Measurements from ENCODE around the gene CCR5.
"Not testable (repeated sequence)": the region's sequence is repeated elsewhere in the genome, so short reads cannot be mapped to it uniquely, and the experiment has no call there.

The CCR5 gene

DNA sequence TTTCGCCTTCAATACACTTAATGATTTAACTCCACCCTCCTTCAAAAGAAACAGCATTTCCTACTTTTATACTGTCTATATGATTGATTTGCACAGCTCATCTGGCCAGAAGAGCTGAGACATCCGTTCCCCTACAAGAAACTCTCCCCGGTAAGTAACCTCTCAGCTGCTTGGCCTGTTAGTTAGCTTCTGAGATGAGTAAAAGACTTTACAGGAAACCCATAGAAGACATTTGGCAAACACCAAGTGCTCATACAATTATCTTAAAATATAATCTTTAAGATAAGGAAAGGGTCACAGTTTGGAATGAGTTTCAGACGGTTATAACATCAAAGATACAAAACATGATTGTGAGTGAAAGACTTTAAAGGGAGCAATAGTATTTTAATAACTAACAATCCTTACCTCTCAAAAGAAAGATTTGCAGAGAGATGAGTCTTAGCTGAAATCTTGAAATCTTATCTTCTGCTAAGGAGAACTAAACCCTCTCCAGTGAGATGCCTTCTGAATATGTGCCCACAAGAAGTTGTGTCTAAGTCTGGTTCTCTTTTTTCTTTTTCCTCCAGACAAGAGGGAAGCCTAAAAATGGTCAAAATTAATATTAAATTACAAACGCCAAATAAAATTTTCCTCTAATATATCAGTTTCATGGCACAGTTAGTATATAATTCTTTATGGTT, at the start of gene CCR5:
TSS of gene CCR5 (plus strand) at position 108 of the 680 bp plus-strand sequence. CDS start 1,957 bp downstream, outside the sequence.
- no peak within 1 kb of the TSS for H3K27ac ChIP-seq (ENCODE audit: low read depth, low read length)
- no peaks in the 10 kb centered on the region for H3K4me1 ChIP-seq (ENCODE audit: insufficient read depth, low read length)
- no peaks in the 10 kb centered on the region for H3K27me3 ChIP-seq (ENCODE audit: control insufficient read depth in 1 of 2, insufficient read depth in 2 of 2, low read length in 2 of 2)
- H3K9me3 ChIP-seq (ENCODE audit: low read length), result no peaks in the 10 kb centered on the region
- H3K36me3 ChIP-seq (ENCODE audit: insufficient read depth, low read length), result no peaks in the 10 kb centered on the region
- H3K4me3 ChIP-seq (ENCODE audit: low read depth in 1 of 2, low read length in 2 of 2), result no peak within 1 kb of the TSS
- H3K9ac ChIP-seq (ENCODE audit: low read length), result no peak within 1 kb of the TSS

DNA sequence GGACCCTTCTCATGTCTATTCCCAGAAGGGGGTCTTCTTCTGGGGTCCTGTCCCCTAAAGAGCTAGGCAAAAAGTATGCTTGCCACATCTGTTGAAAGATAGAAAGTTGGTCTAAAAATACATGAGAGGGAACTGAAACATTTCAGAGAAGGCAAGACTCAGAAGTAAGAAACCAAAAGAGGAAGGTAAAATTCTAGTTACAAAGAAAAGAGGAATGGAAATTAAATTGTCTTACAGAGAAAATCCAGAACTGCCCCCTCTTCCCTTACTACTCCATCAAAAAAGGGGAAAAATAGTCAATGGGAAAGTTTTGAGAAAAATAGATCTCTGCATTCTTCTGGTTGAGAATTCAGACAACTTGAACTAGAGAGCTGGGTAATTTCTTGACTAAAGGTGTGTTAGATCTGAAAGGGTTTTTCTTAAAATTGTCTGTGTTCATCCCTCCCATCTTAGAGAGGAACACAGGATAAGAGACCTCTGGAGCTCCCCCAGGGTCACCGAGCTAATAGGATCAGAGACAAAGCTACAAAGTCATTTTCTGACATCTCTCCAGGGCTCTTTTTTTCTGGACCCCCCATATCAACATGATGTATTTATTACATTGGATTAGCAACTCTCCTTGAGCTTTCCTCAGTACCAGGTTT, 49.2 kb upstream of the CCR5 start:
- Histone ChIP-seq H3K27me3 (ENCODE audit: control insufficient read depth in 1 of 2, insufficient read depth in 2 of 2, low read length in 2 of 2) (no peaks in the 10 kb centered on the region), H3K27ac (ENCODE audit: low read depth, low read length) (no peak overlapping the region), H3K9ac (ENCODE audit: low read length) (no peak overlapping the region), H3K9me3 (ENCODE audit: low read length) (no peaks in the 10 kb centered on the region), H3K4me3 (ENCODE audit: low read depth in 1 of 2, low read length in 2 of 2) (no peak overlapping the region), H3K4me1 (ENCODE audit: insufficient read depth, low read length) (no peaks in the 10 kb centered on the region), H3K36me3 (ENCODE audit: insufficient read depth, low read length) (no peaks in the 10 kb centered on the region)

DNA sequence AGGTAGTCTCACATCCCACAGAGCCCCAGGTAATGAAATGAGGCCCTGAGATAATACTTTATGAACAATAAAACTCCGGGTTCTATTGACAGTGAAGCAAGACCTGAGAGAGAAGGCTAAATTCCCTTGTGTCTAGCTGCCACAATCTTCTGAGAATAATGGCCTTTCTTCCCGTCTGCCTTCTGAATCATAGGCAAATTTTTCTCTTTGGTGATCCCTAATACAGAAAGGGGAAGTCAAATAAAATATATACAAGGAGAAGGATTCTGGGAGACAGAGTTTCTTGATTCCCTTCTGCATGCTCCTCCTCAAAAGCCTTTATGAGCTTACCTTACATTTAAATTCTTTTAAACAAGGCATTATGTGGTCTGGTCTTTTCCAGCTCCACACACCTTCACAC, 46.7 kb upstream of the CCR5 start:
- H3K9me3 ChIP-seq (ENCODE audit: low read length), result no peaks in the 10 kb centered on the region
- H3K4me3 ChIP-seq (ENCODE audit: low read depth in 1 of 2, low read length in 2 of 2), result no peak overlapping the region
- no peaks in the 10 kb centered on the region for H3K4me1 ChIP-seq (ENCODE audit: insufficient read depth, low read length)
- no peak overlapping the region for H3K9ac ChIP-seq (ENCODE audit: low read length)
- H3K36me3 ChIP-seq (ENCODE audit: insufficient read depth, low read length), result no peaks in the 10 kb centered on the region
- no peaks in the 10 kb centered on the region for H3K27me3 ChIP-seq (ENCODE audit: control insufficient read depth in 1 of 2, insufficient read depth in 2 of 2, low read length in 2 of 2)
- no peak overlapping the region for H3K27ac ChIP-seq (ENCODE audit: low read depth, low read length)

DNA sequence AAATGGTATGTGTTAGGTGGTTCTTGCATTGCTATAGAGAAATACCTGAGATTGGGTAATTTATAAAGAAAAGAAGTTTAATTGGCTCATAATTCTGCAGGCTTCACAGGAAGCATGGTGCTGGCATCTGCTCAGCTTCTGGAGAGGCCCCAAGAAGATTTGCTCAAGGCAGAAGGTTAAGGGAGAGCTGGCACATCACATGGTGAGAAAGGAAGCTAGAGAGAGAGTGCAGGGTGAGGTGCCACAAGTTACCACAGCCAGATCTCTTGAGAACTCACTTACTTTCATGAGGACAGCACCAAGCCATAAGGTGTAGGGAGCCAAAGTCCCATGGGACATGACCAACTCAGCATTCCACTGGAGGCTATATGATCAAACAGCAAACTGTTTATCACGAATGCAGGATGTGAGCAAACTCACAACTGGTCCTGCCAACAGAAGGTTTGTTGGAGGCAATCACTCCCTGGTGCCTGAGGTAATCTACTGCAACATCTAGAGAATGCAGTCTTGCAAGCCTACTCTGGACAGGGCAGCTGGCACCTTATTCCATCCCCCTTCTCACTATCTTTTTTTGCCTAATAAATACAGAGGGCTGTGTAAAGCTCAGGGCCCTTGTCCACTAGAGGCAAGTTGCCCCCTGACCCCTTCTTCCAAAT, 45.0 kb upstream of the CCR5 start:
- Histone ChIP-seq H3K4me1 (ENCODE audit: insufficient read depth, low read length) (no peaks in the 10 kb centered on the region), H3K27me3 (ENCODE audit: control insufficient read depth in 1 of 2, insufficient read depth in 2 of 2, low read length in 2 of 2) (no peaks in the 10 kb centered on the region), H3K27ac (ENCODE audit: low read depth, low read length) (no peak overlapping the region), H3K4me3 (ENCODE audit: low read depth in 1 of 2, low read length in 2 of 2) (no peak overlapping the region), H3K9me3 (ENCODE audit: low read length) (no peaks in the 10 kb centered on the region), H3K9ac (ENCODE audit: low read length) (no peak overlapping the region), H3K36me3 (ENCODE audit: insufficient read depth, low read length) (no peaks in the 10 kb centered on the region)

DNA sequence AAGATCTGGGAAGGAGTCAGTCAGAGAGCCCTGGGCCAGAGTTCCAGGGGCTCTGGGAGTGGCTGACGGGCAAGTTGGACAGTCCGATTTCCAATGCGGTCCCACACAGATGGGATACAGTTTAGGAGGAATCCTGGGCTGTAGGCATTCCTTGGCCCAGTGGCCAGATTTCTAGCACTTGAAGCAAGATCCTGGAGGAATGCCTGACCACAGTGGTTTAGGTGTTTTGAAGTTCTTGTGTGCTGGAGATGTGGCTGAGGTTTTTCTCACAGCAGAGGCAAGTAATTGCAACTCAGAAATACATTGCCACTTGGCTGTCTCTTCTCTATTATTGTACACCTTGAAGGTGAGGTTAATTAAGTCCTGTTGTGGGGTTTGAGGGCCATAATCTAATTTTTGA, 40.1 kb upstream of the CCR5 start:
- H3K27me3 ChIP-seq (ENCODE audit: control insufficient read depth in 1 of 2, insufficient read depth in 2 of 2, low read length in 2 of 2); H3K36me3 ChIP-seq (ENCODE audit: insufficient read depth, low read length); H3K9me3 ChIP-seq (ENCODE audit: low read length); H3K27ac ChIP-seq (ENCODE audit: low read depth, low read length); H3K4me3 ChIP-seq (ENCODE audit: low read depth in 1 of 2, low read length in 2 of 2); H3K4me1 ChIP-seq (ENCODE audit: insufficient read depth, low read length); H3K9ac ChIP-seq (ENCODE audit: low read length): not testable (repeated sequence)

DNA sequence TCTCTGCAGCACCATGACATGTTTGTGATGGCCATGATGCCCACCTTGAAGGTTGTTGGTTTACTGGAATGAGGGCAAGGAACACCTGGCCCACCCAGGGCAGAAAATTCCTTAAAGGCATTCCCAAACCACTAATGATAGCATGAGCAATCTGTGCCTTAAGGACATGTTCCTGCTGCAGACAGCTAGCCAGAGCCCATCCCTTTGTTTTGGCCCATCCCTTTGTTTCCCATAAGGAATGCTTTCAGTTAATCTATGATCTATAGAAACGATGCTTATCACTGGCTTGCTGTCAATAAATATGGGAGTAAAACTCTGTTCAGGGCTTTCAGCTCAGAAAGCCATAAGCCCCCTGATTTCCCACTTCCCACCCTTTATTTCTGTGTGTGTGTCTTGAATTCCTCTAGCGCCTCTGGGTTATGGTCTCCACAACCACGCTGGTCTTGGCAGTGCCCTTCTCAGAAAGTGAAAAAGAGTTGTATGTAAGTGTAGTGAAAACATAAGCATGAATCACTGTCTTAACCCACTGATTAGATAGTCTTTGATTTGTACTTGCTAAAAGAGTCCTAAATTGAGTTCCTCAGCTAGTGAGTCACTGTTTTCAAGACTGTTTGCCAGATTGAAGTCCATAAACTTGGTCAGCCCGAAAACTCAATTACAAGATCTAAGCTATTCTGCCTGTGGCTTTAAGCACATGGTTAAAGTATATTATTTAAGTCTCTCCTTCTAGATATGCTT, 35.8 kb upstream of the CCR5 start:
- Histone ChIP-seq H3K4me3 (ENCODE audit: low read depth in 1 of 2, low read length in 2 of 2) (no peak overlapping the region), H3K4me1 (ENCODE audit: insufficient read depth, low read length) (peaks cover 8% of the 10 kb centered on the region), H3K27ac (ENCODE audit: low read depth, low read length) (no peak overlapping the region), H3K36me3 (ENCODE audit: insufficient read depth, low read length) (no peaks in the 10 kb centered on the region), H3K9me3 (ENCODE audit: low read length) (no peaks in the 10 kb centered on the region), H3K27me3 (ENCODE audit: control insufficient read depth in 1 of 2, insufficient read depth in 2 of 2, low read length in 2 of 2) (no peaks in the 10 kb centered on the region), H3K9ac (ENCODE audit: low read length) (no peak overlapping the region)

DNA sequence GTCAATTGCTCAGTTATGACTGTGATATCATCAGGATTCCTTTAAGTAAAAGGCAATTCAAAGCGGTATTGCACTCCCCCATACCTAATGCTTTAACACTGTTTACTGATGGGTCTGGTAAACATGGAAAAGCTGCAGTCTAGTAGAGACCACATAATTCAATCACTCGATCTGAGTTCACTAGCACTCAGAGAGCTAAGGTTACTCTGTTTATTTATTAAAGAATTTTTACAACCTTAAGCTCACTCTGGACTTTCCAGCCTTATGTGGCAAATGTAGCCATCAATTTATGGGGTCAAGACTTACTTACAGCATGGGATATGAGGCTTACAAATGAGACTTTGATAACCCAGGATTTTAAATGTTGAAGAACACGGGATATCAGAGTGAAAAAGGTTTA, 35.2 kb upstream of the CCR5 start:
- no peak overlapping the region for H3K4me3 ChIP-seq (ENCODE audit: low read depth in 1 of 2, low read length in 2 of 2)
- no peaks in the 10 kb centered on the region for H3K27me3 ChIP-seq (ENCODE audit: control insufficient read depth in 1 of 2, insufficient read depth in 2 of 2, low read length in 2 of 2)
- no peaks in the 10 kb centered on the region for H3K36me3 ChIP-seq (ENCODE audit: insufficient read depth, low read length)
- H3K4me1 ChIP-seq (ENCODE audit: insufficient read depth, low read length), result peaks cover 8% of the 10 kb centered on the region
- no peak overlapping the region for H3K9ac ChIP-seq (ENCODE audit: low read length)
- no peak overlapping the region for H3K27ac ChIP-seq (ENCODE audit: low read depth, low read length)
- H3K9me3 ChIP-seq (ENCODE audit: low read length), result no peaks in the 10 kb centered on the region

DNA sequence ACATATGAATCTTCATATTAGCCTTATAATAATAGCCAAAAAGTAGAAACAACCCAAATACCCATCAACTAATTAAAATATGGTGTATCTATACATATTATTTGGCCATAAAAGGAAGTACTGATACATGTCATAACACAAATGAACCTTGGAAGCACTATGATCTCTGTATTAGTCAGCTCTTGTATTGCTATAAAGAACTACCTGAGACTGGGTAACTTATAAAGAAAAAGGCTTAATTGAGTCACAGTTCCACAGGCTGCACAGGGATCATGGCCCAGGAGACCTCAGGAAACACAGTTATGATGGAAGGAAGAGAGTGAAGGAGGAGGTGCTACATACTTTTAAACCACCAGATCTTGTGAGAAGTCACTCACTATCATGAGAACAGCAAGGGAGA, 32.8 kb upstream of the CCR5 start:
- H3K27me3 ChIP-seq (ENCODE audit: control insufficient read depth in 1 of 2, insufficient read depth in 2 of 2, low read length in 2 of 2), result no peaks in the 10 kb centered on the region
- H3K9me3 ChIP-seq (ENCODE audit: low read length), result no peaks in the 10 kb centered on the region
- no peak overlapping the region for H3K27ac ChIP-seq (ENCODE audit: low read depth, low read length)
- H3K9ac ChIP-seq (ENCODE audit: low read length), result no peak overlapping the region
- peaks cover 8% of the 10 kb centered on the region for H3K4me1 ChIP-seq (ENCODE audit: insufficient read depth, low read length)
- H3K4me3 ChIP-seq (ENCODE audit: low read depth in 1 of 2, low read length in 2 of 2), result no peak overlapping the region
- no peaks in the 10 kb centered on the region for H3K36me3 ChIP-seq (ENCODE audit: insufficient read depth, low read length)

DNA sequence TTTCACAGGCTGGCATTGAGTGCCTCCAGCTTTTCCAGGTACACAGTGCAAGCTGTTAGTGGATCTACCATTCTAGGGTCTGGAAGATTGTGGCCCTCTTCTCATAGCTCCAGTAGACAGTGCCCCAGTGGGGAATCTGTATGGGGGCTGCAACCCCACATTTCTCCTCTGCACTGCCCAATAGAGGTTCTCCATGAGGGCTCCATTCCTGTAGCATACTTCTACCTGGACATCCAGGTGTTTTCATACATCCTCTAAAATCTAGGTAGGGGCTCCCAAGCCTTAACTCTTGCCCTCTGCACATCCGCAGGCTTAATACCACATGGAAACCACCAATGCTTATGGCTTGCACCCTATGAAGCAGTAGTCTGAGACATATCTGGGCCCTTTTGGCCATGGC, 31.9 kb upstream of the CCR5 start:
- Histone ChIP-seq H3K9me3 (ENCODE audit: low read length) (no peaks in the 10 kb centered on the region), H3K27ac (ENCODE audit: low read depth, low read length) (no peak overlapping the region), H3K9ac (ENCODE audit: low read length) (no peak overlapping the region), H3K4me3 (ENCODE audit: low read depth in 1 of 2, low read length in 2 of 2) (no peak overlapping the region), H3K27me3 (ENCODE audit: control insufficient read depth in 1 of 2, insufficient read depth in 2 of 2, low read length in 2 of 2) (no peaks in the 10 kb centered on the region), H3K36me3 (ENCODE audit: insufficient read depth, low read length) (no peaks in the 10 kb centered on the region), H3K4me1 (ENCODE audit: insufficient read depth, low read length) (peaks cover 8% of the 10 kb centered on the region)

DNA sequence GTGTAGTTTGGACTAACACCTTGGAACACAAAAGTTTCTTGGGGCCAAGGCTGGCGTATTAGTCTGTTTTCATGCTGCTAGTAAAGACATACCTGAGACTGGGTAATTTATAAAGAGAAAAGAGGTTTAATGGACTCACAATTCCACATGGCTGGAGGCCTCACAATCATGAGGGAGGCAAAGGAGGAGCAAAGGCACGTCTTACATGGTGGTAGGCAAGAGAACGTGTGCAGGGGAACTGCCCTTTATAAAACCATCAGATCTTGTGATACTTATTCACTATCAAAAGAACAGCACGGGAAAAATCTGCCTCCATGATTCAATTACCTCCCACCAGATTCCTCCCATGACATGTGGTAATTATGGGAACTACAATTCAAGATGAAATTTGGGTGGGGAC, 26.3 kb upstream of the CCR5 start:
- Histone ChIP-seq H3K9me3 (ENCODE audit: low read length) (no peaks in the 10 kb centered on the region), H3K27ac (ENCODE audit: low read depth, low read length) (no peak overlapping the region), H3K27me3 (ENCODE audit: control insufficient read depth in 1 of 2, insufficient read depth in 2 of 2, low read length in 2 of 2) (no peaks in the 10 kb centered on the region), H3K4me1 (ENCODE audit: insufficient read depth, low read length) (no peaks in the 10 kb centered on the region), H3K4me3 (ENCODE audit: low read depth in 1 of 2, low read length in 2 of 2) (no peak overlapping the region), H3K36me3 (ENCODE audit: insufficient read depth, low read length) (no peaks in the 10 kb centered on the region), H3K9ac (ENCODE audit: low read length) (no peak overlapping the region)

DNA sequence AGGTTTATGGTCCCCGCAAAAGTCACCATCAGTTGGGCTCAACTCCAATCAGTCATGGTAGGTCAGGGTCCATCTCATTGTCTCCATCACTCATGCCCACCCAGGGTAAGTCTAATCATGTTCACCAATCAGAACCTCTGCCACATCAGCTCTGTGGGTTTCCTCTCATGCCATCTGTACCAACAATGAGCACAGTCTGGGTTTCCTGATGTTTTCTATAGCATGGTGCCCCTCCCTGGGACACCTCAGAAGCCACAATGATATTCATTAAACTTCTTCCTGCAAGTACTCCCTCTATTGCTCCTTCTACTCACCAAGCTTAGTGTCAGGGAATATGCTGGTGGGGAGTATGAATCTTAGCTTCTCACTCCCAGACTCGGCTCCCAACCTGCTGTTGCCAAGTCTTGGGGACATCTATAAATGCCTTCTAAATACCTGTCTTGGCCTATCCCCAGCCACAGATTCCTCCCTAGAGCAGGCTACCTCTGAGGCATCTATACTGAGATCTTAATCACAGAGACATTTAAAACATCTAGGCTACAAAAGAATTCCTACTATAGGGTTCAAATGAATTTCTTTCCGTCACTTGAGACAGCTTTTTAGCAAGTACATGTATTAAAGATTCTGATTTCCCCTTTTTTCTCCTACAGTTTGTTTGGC, 21.8 kb upstream of the CCR5 start:
- Histone ChIP-seq H3K27me3 (ENCODE audit: control insufficient read depth in 1 of 2, insufficient read depth in 2 of 2, low read length in 2 of 2) (peaks cover 0 to 4% of the 10 kb centered on the region in 2 donors), H3K9ac (ENCODE audit: low read length) (no peak overlapping the region), H3K9me3 (ENCODE audit: low read length) (no peaks in the 10 kb centered on the region), H3K4me3 (ENCODE audit: low read depth in 1 of 2, low read length in 2 of 2) (no peak overlapping the region), H3K27ac (ENCODE audit: low read depth, low read length) (no peak overlapping the region), H3K4me1 (ENCODE audit: insufficient read depth, low read length) (no peaks in the 10 kb centered on the region), H3K36me3 (ENCODE audit: insufficient read depth, low read length) (no peaks in the 10 kb centered on the region)

All from muscle layer of colon (tissue), 2 donors.